HL-60 (cell line): ENCODE results near the gene GPR89B.
"Not testable (repeated sequence)": the region's sequence is repeated elsewhere in the genome, so short reads cannot be mapped to it uniquely, and the experiment has no call there.

Experiments
- DNase-seq, 2 experiments: peaks; one replicate each; pipeline ENCODE4 v3.0.0-alpha.2; 2010 to 2020; ENCODE audit warnings: low read depth in 1 of 2, low spot score in 1 of 2
- H3K27ac ChIP-seq: fragments of 250-450 bp; sonication (Bioruptor Pico); replicated peaks from 2 replicates; pipeline ENCODE4 v1.5.1; 2020; ENCODE audit warnings: mild to moderate bottlenecking, moderate library complexity
- H3K27me3 ChIP-seq: fragments of 250-450 bp; sonication (Bioruptor Pico); 2 replicates; pipeline ENCODE4 v1.5.1; 2021; ENCODE audit warnings: mild to moderate bottlenecking, moderate library complexity; ENCODE audit not compliant: insufficient read depth, poor library complexity, severe bottlenecking
- H3K4me3 ChIP-seq: replicated peaks from 2 replicates; pipeline ENCODE4 v1.5.1; 2011; ENCODE audit warnings: mild to moderate bottlenecking, control low read depth, low read length; ENCODE audit not compliant: insufficient read depth
- POLR2AphosphoS5 ChIP-seq: IDR thresholded peaks from 2 replicates; pipeline ENCODE4 v1.6.1; 2012; ENCODE audit warnings: low read depth

Gene GPR89B

DNA sequence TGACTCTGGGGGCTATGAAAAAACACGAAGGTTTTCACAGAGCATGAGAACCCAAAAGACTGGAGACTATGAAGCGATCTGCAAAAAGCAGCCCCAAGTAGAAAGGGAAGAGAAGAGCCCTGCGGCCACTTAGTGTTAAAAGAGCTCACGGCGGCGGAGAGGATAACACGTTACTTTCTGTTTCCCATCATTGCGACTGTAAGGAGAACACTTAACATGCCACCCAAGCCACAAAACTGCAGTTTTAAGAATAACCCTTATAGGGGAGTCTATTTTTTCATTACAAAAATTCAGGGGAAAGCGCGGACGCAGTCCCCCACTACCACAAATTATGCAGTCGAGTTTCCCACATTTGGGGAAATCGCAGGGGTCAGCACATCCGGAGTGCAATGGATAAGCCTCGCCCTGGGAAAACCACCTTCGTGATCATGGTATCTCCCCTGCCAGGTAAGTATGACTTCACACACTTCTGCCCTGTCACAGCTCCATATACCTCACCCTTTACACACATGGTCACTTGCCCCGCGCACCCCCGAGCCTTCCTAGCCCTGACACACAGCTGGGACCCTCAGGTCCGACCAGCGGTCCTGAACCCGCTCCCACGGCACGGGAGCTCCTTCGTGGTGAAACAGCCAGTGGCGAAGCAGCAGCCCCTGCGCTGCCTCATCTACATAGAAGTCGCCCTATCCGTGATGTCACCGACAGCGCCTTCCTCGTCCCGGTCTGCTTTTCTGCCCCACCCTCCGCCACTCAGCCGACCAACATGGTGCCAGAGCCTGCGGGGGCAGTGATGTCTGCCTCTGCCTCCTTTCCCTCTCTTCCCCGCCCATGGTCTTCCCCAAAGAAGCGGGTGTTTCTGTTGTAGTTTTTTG, 110.5 kb downstream of the GPR89B start:
- not testable (repeated sequence) for H3K27me3 ChIP-seq, H3K27ac ChIP-seq
- DNase-seq: peak; percentile 59 to 75
- H3K4me3 ChIP-seq: peak overlapping the region; percentile 12
- peak; percentile 84 for TF ChIP-seq POLR2AphosphoS5
